ENCODE measurements around the gene CCNE1.
"Not testable (repeated sequence)": the region's sequence is repeated elsewhere in the genome, so short reads cannot be mapped to it uniquely, and the experiment has no call there.

Gene CCNE1

DNA sequence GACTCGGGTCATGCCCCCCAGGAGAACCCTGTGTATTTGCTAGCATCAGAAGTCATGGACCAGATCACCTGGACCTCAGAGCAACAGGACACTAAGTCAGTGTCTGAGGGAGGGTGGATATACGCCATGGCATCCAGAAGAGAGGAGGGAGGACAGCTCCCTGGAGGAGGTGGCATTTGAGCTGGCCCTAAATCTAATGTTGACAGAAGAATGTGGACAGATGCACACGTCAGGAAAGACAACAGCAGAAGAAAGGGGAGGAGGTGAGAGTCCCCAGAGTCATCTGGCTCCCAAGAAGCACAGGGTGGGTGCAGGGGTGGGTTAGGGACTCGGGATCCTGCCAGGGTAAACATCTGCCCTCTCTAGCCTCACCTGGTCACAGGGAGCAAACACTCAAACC, 24.5 kb upstream of the CCNE1 start:
- DNase-seq (ENCODE audit: low spot score), result no peak

DNA sequence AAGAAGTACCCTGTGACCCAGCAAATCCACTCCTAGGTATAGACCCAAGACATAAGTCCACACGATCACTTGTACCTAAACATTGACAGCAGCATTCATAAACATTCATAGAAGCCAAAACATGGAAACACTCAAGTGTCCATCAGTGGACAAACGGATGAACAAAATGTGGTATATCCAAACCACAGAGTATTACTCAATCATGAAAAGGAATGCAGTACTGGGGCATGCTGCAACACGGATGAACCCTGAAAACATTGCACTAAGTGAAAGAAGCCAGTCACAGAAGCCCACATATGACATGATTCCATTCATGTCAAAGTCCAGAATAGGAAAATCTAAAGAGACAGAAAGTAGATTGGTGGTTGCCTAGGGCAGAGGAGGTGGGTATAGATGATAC, 22.8 kb upstream of the CCNE1 start:
- DNase-seq (ENCODE audit: low spot score), result no peak

DNA sequence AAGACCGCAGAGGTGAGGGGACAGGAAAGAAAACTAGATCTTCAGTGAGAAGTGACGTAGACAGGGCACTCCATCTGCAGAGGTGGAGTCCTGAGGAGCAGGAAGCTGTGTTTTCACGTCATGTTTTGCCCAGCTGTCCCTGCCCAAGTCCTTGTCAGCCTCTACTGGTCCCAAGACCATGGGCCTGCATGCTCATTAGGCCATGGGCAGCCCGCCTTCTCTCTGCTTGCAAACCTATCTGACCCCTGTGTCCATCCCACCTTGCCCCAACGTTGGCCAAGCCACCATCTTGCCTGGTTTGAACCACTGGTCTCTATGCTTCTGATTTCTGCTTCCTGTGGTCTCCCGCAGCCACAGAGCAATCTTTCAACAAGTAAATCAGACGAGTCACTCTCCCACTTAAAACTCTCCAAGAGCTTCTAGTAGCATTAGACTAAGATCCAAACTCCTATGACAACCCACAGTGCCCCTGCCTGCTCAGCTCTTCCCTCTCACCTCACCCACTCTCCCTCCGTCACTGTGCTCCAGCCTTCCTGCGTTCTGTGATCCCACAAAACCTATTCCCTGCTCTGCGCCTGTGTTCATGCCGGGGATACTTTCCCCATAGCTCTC, 18.6 kb upstream of the CCNE1 start:
- no peak for DNase-seq (ENCODE audit: low spot score)

DNA sequence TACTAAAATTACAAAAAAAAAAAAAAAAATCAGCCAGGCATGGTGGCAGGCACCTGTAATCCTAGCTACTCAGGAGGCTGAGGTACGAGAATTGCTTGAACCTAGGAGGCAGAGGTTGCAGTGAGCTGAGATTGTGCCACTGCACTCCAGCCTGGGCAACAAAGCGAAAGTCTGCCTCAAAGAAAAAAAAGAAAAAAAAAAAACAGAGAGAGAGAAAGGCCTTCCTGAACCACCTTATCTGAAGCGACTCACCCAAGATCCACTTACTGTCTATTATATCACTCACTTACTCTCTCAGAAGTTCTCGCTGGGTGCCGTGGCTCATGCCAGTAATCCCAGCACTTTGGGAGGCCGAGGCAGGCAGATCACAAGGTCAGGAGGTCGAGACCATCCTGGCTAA, 17.3 kb upstream of the CCNE1 start:
- DNase-seq (ENCODE audit: low spot score), result not testable (repeated sequence)

DNA sequence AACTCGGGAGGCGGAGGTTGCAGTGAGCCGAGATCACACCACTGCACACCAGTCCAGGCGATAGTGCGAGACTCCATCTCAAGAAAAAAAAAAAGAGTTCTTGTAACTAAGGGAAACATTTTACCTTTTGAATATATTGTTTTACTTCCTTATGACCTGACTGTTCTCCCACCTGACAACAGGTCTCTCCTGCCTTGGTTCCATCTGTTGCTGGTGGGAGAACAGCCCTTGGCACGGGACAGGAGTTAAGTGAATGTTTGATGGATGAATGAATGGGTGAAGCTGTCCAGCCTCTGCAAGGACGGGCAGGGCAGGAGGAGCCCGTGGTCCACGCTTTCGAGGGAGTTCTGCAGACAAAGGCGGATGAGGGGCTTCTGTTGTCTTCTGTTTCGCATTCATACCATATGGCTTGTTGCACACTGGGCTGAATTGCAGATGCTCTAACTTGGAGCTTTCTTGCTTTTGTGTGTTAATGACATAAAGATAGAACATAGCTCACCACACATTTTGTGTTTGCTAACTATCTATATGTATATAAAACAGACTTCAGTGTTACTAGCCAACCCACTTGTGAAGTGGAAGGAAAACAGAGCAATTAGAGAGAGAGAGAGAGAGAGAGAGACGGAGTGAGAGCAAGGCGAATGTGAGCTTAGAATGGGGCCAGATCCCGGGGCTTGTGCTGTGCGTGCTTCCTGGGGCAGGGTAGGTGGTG, 16.2 kb upstream of the CCNE1 start:
- no peak for DNase-seq (ENCODE audit: low spot score)

DNA sequence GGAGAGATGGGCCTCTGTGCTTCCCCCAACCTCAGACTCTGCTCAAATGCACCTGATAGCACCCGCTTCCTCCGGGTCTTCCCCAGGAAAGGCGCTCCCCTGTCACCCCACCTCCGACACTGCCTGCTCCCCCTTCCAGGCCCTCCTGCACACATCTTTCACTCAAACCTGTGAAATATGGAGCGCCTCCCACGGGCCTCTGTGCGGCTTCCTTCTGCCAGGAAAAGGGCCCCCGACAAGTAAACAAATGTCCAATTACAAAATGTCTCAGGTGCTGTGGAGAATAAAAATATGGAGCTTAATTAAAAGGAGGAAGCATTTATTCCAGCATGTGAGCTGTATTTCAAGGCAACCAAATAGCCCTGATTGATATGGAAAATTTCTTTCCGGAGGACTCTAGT, 15.6 kb upstream of the CCNE1 start:
- no peak for DNase-seq (ENCODE audit: low spot score)

DNA sequence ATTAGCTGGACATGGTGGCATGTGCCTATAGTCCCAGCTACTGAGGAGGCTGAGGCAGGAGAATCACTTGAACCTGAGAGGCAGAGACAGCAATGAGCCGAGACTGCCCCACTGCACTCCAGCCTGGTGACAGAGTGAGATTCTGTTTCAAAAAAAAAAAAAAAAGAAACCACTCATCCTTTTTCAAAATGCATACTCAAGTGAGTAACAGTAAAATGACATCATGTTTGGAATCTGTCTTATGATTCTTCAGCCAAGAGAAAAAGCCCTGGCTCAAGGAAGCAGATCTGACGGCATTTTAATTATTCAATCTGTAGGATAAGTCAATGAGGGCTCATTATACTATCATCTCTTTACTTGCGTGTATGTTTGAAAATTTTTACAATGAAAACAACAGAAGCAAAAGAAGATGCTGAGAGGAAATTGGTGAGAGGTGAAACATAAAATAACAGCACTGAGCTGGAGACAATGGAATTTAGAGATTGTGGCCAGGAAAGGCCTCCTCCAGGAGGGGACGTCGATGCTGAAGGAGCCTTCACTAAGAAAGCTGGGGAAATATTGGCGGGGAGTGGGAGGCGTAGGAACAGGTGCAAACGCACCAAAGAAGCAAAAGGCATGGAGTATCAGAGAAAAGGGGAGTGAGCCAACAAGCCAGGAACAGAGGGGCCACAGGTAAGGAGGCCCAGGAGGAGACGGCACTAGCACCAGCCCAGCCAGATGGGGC, 12.9 kb upstream of the CCNE1 start:
- no peak for DNase-seq (ENCODE audit: low spot score)

DNA sequence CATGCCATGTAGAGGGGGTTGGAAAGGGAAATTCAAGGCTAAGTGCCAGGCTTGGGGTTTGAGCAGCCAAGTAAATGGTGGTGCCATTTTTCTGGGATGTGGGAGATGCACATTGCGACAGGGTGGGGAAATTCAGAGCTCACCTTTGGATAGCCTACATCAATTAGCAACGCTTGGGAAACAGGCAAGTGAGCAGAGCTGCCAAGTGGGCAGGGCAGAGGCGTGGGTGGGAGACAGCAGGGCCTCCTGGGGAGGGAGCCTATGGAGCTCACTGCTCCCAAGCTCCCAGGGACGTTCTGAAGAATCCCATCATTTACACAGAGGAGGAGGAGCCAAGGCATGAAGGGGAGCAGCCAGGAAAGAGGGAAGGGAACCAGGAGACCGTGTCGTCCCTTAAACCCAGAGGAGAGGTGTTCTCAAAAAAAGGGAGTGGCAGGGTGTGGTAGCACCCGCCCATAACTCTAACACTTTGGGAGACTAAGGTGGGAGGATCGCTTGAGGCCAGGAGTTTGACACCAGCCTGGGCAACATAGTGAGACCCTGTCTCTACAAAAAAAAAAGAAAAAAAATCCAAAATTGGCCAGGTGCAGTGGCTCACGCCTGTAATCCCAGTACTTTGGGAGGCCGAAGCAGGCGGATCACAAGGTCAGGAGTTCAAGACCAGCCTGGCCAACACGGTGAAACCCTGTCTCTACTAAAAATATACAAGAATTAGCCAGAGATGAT, 11.5 kb upstream of the CCNE1 start:
- DNase-seq (ENCODE audit: low spot score), result no peak

DNA sequence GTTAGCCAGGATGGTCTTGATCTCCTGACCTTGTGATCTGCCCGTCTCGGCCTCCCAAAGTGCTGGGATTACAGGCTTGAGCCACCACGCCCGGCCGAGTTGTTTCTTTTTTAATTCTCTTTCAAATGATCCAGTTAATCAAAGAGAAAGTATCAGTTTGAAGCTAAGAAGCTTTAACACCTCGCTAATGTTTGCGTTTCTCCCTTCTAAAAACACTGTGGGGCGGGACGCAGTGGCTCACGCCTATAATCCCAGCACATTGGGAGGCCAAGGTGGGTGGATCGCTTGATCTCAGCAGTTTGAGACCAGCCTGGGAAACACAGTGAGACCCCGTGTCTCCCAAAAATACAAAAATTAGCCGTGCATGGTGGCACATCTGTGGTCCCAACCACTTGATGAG, 7.8 kb upstream of the CCNE1 start:
- DNase-seq (ENCODE audit: low spot score), result not testable (repeated sequence)

DNA sequence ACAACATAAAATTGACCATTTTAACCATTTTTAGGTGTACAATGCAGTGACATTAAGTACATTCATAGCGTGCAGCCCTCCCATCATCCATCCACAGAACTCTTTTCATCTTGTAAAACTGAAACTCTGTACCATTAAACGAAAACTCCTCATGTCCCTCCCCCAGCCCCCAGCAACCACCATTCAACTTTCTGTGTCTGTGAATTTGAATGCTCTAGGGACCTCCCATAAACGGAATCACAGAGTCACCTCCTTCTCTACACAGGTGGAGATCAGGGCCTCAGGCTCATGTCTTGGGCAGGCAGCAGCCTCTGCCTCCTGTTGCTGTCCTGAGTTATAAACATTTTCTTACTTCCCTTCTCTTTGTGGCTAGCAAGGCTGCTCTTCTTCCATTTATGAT, 7.3 kb upstream of the CCNE1 start:
- DNase-seq (ENCODE audit: low spot score), result no peak

DNA sequence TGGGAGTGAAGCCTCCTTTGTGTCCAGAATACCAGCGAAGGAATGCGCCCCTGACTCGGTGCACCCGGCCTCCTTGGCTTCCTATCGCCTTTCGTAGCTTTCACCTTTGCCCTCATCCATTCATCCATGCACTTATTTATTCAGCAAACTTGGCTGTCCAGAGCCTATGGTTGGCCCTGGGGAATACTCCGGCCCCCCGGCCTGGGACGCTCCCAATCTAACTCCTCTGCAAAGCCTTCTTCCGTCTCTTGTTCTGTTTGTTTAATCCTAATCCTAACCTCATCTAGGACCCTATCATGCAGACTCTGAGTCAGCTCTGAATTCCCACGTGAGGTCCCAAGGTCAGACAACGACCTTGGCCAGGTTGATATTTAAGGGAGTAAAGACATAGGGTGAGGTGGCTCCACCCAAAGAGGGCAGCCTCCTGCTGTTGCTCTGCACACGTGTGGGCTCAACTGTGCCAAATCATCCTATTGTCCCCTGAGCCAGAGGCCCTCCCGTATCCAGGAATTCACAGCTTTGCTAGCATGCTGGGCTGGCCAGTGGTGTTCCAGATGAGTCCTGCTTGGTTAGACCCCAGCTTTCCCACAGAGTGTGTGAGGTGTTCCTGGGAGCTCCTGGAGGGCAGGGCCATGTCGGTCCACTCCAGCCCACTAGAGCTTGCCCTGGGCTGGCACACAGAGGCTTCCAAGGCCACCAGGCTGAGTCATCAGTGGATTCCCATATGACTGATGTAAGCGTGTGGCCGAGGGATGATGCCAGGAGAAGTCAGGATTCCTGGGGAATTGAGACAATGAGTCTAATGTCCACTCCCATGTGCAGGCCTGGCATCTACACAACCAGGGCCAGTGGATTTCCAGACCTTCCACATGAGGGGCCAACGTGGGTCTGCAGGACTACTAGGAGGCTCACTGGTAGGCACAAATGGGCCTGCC, 6.5 kb upstream of the CCNE1 start:
- no peak for DNase-seq (ENCODE audit: low spot score)

DNA sequence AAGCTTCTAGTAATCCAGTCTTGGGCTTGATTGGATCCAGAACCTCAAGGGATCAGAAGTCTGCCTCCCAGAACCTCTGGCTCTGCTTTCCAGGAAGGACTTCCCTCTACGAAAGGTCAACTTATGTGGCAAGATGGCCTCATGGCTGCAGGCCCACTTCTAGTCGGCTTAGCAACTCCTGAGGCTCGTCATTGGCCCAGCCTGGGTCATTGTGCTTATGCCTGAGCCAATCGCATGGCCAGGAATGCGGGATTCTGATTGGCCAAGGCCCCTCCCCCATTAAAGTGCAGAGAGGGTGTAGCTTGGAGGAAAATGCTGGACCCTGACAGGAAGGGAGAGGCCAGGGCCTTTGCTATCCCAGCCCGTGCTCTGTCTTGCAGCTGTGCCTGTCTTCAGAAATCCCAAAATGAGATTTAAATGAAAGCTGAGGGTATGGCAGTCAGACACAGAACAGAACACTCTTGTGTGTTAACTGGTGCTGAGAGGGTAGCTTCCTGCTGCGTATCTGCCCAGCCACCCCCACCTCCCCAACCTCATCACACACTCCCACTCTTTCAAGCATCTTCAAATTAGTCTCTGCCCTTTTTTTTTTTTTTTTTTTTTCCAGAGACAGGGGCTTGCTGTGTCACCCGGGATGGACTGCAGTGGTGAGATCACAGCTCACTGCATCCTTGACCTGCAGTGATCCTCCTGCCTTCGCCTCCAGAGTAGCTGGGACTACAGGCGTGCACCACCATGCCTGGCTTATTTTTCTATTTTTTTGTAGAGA, 5.5 kb upstream of the CCNE1 start:
- no peak for DNase-seq (ENCODE audit: low spot score)

DNA sequence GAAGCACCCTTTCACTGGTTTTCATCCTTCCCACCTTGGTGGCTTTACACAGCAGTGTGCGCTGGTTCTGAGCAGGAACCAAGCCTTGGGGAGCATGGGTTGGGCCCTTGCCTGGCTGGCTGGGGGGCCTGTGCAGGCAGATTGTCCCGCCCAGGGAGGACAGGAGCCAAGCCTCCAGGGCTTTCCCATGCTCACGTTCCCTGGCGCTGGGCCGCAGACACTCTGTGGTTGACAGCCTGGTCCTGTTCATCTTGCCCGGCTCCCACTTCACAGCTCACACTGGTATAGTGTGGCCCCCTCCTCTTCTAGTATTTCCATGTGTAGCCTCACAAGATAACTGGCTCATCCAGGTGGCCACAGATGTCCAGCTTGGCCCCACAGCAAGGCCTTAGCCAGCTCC, 4.6 kb upstream of the CCNE1 start:
- no peak for DNase-seq (ENCODE audit: low spot score)

DNA sequence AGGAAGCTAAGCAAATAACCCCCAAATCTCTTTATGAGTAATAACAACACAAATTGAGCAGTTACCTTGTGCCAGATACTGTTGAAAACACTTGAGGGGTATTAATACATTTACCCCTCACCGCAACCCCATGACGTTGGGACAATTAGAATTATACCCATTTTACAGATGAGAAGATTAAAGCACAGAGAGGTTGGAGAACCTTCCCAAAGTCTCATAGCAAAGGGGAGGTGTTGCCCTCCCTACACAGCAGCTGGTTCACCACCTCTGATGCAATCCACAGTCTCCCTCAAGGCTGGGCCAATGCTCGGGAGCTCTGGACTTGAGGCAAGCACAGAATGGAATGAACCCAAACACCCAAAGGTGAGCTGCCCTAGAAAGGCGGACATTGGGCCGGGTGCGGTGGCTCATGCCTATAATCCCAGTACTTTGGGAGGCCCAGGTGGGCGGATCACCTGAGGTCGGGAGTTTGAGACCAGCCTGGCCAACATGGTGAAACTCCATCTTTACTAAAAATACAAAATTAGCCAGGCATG, 3.9 kb upstream of the CCNE1 start:
- DNase-seq (ENCODE audit: low spot score), result no peak

DNA sequence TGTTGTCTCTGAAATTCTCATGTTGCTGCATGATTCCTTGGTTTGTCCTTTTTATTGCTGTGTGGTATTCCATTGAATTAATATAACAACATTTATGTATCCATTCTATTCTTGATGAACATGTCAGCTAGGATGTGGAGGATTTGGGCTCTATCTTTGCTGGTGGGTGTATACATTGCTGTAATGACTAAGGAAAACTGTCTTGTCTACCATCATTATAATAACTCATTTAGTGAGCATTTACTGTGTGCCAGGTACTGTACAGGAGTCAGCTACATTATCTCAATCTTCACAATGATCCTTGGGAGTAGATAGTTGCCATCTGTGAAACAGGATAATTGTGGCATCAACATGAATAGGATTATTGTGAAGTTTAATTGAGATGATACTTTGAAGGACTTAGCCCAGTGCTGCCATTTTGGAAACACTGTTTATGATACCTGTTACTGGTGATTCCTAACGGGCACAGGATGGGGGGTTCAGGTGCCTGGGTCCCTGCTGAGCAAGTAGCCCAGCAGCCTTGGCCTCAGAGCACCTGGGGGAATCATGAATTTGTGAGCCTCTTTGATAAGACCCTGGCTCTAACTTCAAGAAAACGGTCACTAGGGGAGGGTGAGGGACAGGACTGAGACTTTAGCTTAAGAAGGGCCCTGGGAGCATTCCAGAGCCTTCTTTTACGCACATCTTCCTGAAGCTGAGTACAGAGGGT, 1.8 kb upstream of the CCNE1 start:
- DNase-seq (ENCODE audit: low spot score), result no peak

DNA sequence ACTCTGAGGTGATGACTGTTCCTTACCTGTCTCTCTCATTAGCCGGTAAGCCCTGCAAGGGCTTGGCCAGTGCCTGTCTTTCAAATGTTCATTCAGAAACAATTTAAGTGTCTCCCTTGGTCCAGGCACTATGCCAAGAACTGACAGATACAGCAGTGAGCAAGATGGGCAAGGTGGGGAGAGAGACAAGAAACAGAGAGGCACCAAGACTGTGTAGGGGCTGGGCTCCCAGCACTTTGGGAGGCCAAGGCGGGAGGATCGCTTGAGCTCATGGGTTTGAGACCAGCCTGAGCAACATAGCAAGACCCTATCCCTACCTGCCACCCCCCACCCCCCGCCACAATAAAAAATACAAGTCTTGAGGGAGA, 1.3 kb upstream of the CCNE1 start:
- no peak for DNase-seq (ENCODE audit: low spot score)

DNA sequence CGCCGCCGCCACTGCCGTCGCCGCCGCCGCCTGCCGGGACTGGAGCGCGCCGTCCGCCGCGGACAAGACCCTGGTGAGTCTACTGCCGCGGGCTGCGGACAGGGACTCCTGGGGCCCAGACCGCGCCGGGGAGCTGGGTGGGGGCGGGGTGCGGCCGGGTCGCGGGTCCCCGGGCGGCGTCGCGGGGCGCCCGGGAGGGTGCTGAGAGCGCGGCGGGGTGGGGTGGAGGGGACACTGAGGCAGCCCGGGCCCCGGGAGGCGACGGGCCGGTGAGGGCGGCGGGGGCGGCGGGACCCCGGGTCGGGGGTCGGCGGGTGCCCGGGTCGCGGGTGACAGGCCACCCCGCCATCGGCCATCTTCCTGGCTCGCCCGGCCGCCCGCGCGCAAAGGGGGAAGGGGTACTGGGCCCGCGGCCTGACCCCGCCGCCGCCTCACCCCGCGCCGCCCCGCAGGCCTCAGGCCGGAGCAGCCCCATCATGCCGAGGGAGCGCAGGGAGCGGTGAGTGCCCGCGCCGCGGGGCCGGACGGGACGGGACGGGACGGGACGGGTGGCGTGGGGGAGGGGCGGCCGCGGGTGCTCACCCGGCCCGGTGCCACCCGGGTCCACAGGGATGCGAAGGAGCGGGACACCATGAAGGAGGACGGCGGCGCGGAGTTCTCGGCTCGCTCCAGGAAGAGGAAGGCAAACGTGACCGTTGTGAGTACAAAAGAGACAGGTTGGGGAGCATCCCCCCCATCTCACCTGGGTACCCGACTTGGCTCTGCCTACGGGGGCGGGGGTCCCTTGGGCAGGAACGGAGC, 489 bp downstream of the CCNE1 start:
- no peak for DNase-seq (ENCODE audit: low spot score)

DNA sequence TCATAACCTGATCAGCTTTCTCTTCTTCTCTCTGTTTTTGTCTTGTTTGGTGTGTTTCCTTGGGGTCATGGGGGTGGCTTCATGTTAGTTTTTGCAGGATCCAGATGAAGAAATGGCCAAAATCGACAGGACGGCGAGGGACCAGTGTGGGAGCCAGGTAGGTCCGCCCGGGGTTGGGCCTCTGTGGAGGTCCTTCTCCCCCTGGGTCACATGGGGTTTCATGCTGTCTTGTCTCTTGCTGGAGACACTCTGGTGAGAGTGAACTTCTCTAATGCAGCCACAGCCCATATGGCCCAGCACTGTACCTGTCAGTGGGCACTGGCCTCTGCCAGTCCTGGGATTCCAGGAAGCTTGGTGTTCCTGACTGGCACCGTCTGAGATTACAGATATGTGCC, 1.1 kb downstream of the CCNE1 start:
- DNase-seq (ENCODE audit: low spot score), result no peak

DNA sequence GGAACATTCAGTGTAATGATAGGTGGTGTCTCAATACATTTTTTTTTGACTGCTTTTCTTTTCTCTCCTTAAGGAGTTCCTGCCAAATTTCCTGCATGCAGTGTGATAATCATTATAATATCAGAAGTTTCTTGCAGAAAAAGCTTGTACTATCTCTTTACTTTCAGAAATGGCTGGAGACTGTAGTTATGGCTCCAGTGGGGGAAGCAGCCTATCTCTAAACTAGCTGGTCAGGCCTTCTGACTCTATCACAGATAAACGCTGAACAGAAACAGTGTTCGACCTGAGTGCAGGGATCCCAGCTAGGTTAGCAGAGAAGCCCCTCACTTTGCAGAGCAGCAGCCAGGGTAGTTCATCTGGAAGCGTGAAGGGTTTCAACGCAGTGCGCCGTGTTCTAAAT, 1.9 kb downstream of the CCNE1 start:
- no peak for DNase-seq (ENCODE audit: low spot score)
